Measurements from ENCODE around the gene IRAK3.

IRAK3 gene, protein sequence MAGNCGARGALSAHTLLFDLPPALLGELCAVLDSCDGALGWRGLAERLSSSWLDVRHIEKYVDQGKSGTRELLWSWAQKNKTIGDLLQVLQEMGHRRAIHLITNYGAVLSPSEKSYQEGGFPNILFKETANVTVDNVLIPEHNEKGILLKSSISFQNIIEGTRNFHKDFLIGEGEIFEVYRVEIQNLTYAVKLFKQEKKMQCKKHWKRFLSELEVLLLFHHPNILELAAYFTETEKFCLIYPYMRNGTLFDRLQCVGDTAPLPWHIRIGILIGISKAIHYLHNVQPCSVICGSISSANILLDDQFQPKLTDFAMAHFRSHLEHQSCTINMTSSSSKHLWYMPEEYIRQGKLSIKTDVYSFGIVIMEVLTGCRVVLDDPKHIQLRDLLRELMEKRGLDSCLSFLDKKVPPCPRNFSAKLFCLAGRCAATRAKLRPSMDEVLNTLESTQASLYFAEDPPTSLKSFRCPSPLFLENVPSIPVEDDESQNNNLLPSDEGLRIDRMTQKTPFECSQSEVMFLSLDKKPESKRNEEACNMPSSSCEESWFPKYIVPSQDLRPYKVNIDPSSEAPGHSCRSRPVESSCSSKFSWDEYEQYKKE

GRCh38 chr12:66188584-66189485, at the start of gene IRAK3:
IRAK3 (plus strand) TSS chr12:66189214; CDS start chr12:66189300, 86 bp downstream.
- DNase-seq (ENCODE audit: low read depth in 4 of 4, low spot score in 1 of 4): no peak

GRCh38 chr12:66139328-66139727, 49.7 kb upstream of the IRAK3 start:
- DNase-seq (ENCODE audit: low read depth in 4 of 4, low spot score in 1 of 4): no peak

DNA sequence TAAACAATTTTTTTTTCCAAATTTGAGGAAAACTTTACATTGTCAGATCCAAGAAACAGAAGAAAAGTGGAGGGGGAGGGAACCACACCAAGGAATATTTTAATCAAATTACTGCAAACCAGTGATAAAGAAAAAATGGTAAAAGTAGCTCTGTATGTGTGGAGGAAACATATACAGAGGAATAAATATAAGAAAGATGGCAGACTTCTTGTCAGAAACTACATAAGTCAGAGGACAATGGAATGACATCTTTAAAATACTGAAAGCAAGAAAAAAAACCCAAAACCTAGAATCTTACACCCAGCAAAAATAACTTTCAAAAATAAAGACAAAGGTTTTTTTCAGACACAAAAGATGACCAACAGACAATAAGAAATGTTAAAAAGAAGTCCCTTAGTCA, 48.3 kb upstream of the IRAK3 start:
- DNase-seq (ENCODE audit: low read depth in 4 of 4, low spot score in 1 of 4): no peak

GRCh38 chr12:66141299-66141698, 47.7 kb upstream of the IRAK3 start:
- DNase-seq (ENCODE audit: low read depth in 4 of 4, low spot score in 1 of 4): no peak

GRCh38 chr12:66142826-66143225, 46.2 kb upstream of the IRAK3 start:
- DNase-seq (ENCODE audit: low read depth in 4 of 4, low spot score in 1 of 4): no peak

- no peak for DNase-seq (ENCODE audit: low read depth in 4 of 4, low spot score in 1 of 4)
Observed at GRCh38 chr12:66143868-66144267, 45.1 kb upstream of the IRAK3 start.

DNA sequence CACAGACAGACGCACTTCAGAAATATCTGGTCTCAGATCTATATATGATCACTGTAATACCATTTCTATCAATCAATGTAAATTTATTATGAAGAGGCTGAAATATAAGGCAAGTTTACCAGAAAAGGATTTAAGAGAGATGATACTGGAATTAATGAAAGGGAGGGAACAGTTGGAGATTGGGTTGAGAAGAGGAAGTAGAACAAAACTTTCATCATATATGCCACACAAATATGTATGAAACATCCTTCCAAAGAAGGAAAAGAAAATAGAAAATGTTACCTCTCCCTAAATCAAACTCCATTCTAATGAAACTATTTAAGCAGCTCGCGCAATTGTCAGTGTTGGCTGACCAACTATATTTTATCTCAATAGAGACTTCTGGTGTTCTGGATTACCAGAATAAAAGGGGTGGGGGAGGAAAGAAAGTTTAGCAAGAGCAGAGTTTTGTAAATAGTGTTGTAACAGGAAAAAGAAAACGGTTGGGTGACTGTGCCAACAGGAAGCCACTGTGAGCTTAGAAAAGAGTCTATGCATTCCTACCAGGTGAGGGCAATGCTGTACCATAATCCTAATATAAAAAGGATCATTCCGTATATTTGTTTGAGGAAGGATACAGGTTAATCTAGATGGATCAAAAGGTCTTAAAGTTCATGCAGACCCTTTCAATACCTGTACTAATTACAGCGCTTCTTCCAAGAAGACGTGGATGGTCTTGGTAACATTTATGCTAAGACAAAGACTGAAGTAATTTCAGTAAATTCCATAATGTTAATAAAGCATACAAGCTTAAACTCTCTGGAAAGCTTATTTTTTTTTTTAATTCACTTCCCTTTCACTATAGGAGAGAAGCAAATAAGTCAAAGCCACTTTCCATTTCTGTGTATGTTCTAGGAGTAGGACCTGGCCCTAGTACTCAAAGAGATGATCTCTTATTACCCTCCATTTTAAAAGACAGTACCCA, 43.9 kb upstream of the IRAK3 start:
- no peak for DNase-seq (ENCODE audit: low read depth in 4 of 4, low spot score in 1 of 4)

- no peak for DNase-seq (ENCODE audit: low read depth in 4 of 4, low spot score in 1 of 4)
Observed at GRCh38 chr12:66149702-66150398, 39.2 kb upstream of the IRAK3 start.

- DNase-seq (ENCODE audit: low read depth in 4 of 4, low spot score in 1 of 4): no peak
Observed at GRCh38 chr12:66152732-66153131, 36.3 kb upstream of the IRAK3 start.

DNA sequence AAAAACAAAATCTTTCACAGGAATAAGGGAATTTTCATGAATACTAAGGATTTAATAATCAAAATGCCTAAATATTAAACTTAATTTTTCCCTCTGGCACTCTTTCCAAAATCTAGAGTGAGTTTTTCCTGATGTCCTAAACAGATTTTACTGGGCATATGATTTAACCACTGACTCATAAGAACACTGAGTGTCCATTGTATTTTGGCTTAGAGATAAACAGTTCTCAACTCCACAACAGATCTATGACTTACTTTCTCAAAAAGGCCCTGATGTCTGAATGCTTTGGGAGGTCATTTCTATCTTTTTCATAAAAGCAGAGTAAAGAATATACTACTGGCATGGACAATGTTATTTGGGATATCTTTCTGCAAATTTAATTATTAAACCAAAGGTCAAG, 34.2 kb upstream of the IRAK3 start:
- DNase-seq (ENCODE audit: low read depth in 4 of 4, low spot score in 1 of 4): no peak

GRCh38 chr12:66156654-66157053, 32.4 kb upstream of the IRAK3 start:
- DNase-seq (ENCODE audit: low read depth in 4 of 4, low spot score in 1 of 4): no peak

GRCh38 chr12:66159123-66159522, 29.9 kb upstream of the IRAK3 start:
- no peak for DNase-seq (ENCODE audit: low read depth in 4 of 4, low spot score in 1 of 4)

DNA sequence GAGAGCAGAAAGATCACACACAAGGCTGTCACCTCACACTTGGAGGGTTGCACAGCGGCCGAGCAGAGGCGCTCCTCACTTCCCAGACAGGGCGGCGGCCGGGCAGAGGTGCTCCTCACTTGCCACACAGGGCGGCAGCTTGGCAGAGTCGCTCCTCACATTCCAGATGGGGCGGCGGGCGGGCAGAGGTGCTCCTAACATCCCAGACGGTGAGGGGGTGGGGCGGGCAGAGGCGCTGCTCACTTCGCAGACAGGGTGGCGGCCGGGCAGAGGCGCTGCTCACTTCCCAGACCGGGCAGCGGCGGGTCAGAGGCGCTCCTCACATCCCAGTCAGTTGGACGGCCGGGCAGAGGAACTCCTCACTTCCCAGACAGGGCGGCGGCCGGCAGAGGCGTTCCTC, 28.3 kb upstream of the IRAK3 start:
- DNase-seq (ENCODE audit: low read depth in 4 of 4, low spot score in 1 of 4): no peak

DNA sequence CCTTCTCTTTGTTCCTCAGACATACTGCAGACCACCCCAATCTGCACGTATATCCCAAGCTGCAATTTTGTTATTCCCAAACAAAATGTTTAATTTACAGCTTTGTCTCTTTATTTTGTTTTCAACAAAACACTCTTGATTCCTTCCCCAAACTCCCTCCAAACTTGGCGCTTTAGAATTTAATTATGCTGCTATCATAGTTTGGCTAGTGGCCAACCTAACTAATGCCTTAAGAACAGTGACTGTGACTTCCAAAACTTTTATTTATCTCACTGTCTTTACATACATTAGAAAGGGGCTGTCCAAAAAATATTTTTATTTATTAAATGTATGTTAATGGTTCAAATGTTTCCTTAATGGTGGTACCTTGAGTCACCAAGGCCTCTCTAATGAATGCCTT, 26.3 kb upstream of the IRAK3 start:
- DNase-seq (ENCODE audit: low read depth in 4 of 4, low spot score in 1 of 4): no peak

GRCh38 chr12:66163289-66163688, 25.7 kb upstream of the IRAK3 start:
- no peak for DNase-seq (ENCODE audit: low read depth in 4 of 4, low spot score in 1 of 4)

GRCh38 chr12:66164349-66164821, 24.6 kb upstream of the IRAK3 start:
- DNase-seq (ENCODE audit: low read depth in 4 of 4, low spot score in 1 of 4): no peak

- no peak for DNase-seq (ENCODE audit: low read depth in 4 of 4, low spot score in 1 of 4)
Observed at GRCh38 chr12:66165141-66165540, 23.9 kb upstream of the IRAK3 start.

DNA sequence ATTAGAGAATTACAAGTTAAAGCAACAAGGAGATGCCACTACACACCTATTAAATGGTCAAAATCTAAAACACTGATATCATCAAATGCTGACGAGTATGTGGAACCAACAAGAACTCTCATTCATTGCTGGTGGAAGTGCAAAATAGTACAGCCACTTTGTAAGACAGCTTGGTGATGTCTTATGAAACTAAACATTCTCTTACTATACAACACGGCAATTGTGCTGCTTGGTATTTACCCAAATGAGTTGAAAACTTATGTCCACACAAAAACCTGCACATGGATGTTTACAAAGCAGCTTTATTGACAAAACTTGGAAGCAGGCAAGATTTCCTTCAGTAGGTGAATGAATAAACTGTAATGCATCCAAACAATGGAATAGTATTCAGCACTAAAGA, 22.5 kb upstream of the IRAK3 start:
- no peak for DNase-seq (ENCODE audit: low read depth in 4 of 4, low spot score in 1 of 4)

GRCh38 chr12:66168410-66168809, 20.6 kb upstream of the IRAK3 start:
- DNase-seq (ENCODE audit: low read depth in 4 of 4, low spot score in 1 of 4): no peak

Data from stimulated activated CD4-positive, alpha-beta T cell treated with anti-CD3 and anti-CD28 coated beads, Interleukin-1b, Interleukin-23, amount 100 ng/mL, for 24 hours (primary cell).